ENCODE data around the gene ARAP3. TPM values are rescaled to one million over a fixed set of nuclear protein-coding genes. Genes with fewer than 3 reads are reported as not detected.

Gene ARAP3
- polyA plus RNA-seq, 1 donor from 2014 or later, result 1.4 TPM

- Histone ChIP-seq H3K4me2 (ENCODE audit: low read length) (no peak overlapping the region), H3K36me3 (ENCODE audit: insufficient read depth, low read length) (no peaks in the 10 kb centered on the region), H3K9me3 (ENCODE audit: low read length) (no peaks in the 10 kb centered on the region), H3K27ac (ENCODE audit: low read length) (no peak overlapping the region), H3K79me2 (replicated peaks; ENCODE audit: insufficient read depth, low read length) (no peaks in the 10 kb centered on the region), H3K4me3 (ENCODE audit: low read length) (no peak overlapping the region), H2AFZ (ENCODE audit: low read depth, low read length) (no peak overlapping the region), H3F3A (ENCODE audit: insufficient read depth, low read length, poor library complexity, severe bottlenecking) (no peaks in the 10 kb centered on the region), H3K27me3 (ENCODE audit: insufficient read depth, low read depth, low read length) (no peaks in the 10 kb centered on the region), H3K9ac (ENCODE audit: low read length) (no peak overlapping the region), H3K9me2 (ENCODE audit: insufficient read depth, low read length) (no peaks in the 10 kb centered on the region), H4K20me1 (ENCODE audit: insufficient read depth) (no peaks in the 10 kb centered on the region)
- TF ChIP-seq CTCF (IDR thresholded peaks at IDR 0.05; ENCODE audit: poor library complexity, severe bottlenecking) (no peak), SMC3 (conservative IDR thresholded peaks at IDR 0.05; ENCODE audit: poor library complexity) (no peak), TAF1 (IDR thresholded peaks at IDR 0.05; ENCODE audit: low read depth) (no peak), POLR2AphosphoS5 (IDR thresholded peaks at IDR 0.05) (no peak), EZH2 (IDR thresholded peaks at IDR 0.05; ENCODE audit: borderline replicate concordance, insufficient read depth, low read length, poor library complexity, severe bottlenecking) (no peak), MXI1 (conservative IDR thresholded peaks at IDR 0.05; ENCODE audit: poor library complexity, severe bottlenecking) (no peak), REST (IDR thresholded peaks at IDR 0.05; ENCODE audit: borderline replicate concordance) (no peak), RAD21 (conservative IDR thresholded peaks at IDR 0.05) (no peak), EP300 (conservative IDR thresholded peaks at IDR 0.05; ENCODE audit: poor library complexity, severe bottlenecking) (no peak)
Observed at GRCh38 chr5:141714542-141715310, 32.7 kb upstream of the ARAP3 start.

- H3K9me2 ChIP-seq (ENCODE audit: insufficient read depth, low read length), result no peaks in the 10 kb centered on the region
- H3K9me3 ChIP-seq (ENCODE audit: low read length), result no peaks in the 10 kb centered on the region
- H3F3A ChIP-seq (ENCODE audit: insufficient read depth, low read length, poor library complexity, severe bottlenecking), result no peaks in the 10 kb centered on the region
- no peaks in the 10 kb centered on the region for H3K79me2 ChIP-seq (replicated peaks; ENCODE audit: insufficient read depth, low read length)
- no peak overlapping the region for H3K4me2 ChIP-seq (ENCODE audit: low read length)
- no peak overlapping the region for H3K9ac ChIP-seq (ENCODE audit: low read length)
- no peak overlapping the region for H3K27ac ChIP-seq (ENCODE audit: low read length)
- no peak for TF ChIP-seq EZH2 (IDR thresholded peaks at IDR 0.05; ENCODE audit: borderline replicate concordance, insufficient read depth, low read length, poor library complexity, severe bottlenecking)
- no peak for TF ChIP-seq POLR2AphosphoS5 (IDR thresholded peaks at IDR 0.05)
- no peak for TF ChIP-seq MXI1 (conservative IDR thresholded peaks at IDR 0.05; ENCODE audit: poor library complexity, severe bottlenecking)
- no peak for TF ChIP-seq TAF1 (IDR thresholded peaks at IDR 0.05; ENCODE audit: low read depth)
- TF ChIP-seq EP300 (conservative IDR thresholded peaks at IDR 0.05; ENCODE audit: poor library complexity, severe bottlenecking), result no peak
- no peak for TF ChIP-seq SMC3 (conservative IDR thresholded peaks at IDR 0.05; ENCODE audit: poor library complexity)
- no peak for TF ChIP-seq RAD21 (conservative IDR thresholded peaks at IDR 0.05)
- no peak for TF ChIP-seq CTCF (IDR thresholded peaks at IDR 0.05; ENCODE audit: poor library complexity, severe bottlenecking)
- no peak for TF ChIP-seq REST (IDR thresholded peaks at IDR 0.05; ENCODE audit: borderline replicate concordance)
- no peaks in the 10 kb centered on the region for H3K36me3 ChIP-seq (ENCODE audit: insufficient read depth, low read length)
- H2AFZ ChIP-seq (ENCODE audit: low read depth, low read length), result no peak overlapping the region
- H3K4me3 ChIP-seq (ENCODE audit: low read length), result no peak overlapping the region
- no peaks in the 10 kb centered on the region for H3K27me3 ChIP-seq (ENCODE audit: insufficient read depth, low read depth, low read length)
- no peaks in the 10 kb centered on the region for H4K20me1 ChIP-seq (ENCODE audit: insufficient read depth)
Observed at GRCh38 chr5:141713616-141714309, 31.7 kb upstream of the ARAP3 start.
